NCI-H1436 treated with DMSO at 0.1 percent for 48 hours (cell line): ENCODE data around the gene PNMA3.
"Not testable (repeated sequence)": the region's sequence is repeated elsewhere in the genome, so short reads cannot be mapped to it uniquely, and the experiment has no call there.

Experiments
- DNase-seq: peaks from one replicate; lab custom pipeline; 2025; lab: John Stamatoyannopoulos, UW

PNMA3 gene

GRCh38 chrX:153055871-153056749 lies at the start of gene PNMA3:
PNMA3 (plus strand) TSS chrX:153056470; CDS start chrX:153057056, 586 bp downstream.
- no peak for DNase-seq

- not testable (repeated sequence) for DNase-seq
These were observed 39.1 kb upstream of the PNMA3 start for GRCh38 chrX:153017174-153017573.

GRCh38 chrX:153019166-153019565 lies 37.1 kb upstream of the PNMA3 start:
- no peak for DNase-seq

GRCh38 chrX:153026501-153026900 lies 29.8 kb upstream of the PNMA3 start:
- not testable (repeated sequence) for DNase-seq

- not testable (repeated sequence) for DNase-seq
These were observed 27.8 kb upstream of the PNMA3 start for GRCh38 chrX:153028487-153028886.

GRCh38 chrX:153029162-153029561 lies 27.1 kb upstream of the PNMA3 start:
- no peak for DNase-seq

- no peak for DNase-seq
These were observed 26.4 kb upstream of the PNMA3 start for GRCh38 chrX:153029875-153030274.

- DNase-seq: no peak
These were observed 25.5 kb upstream of the PNMA3 start for GRCh38 chrX:153030801-153031200.

GRCh38 chrX:153032397-153033118 lies 23.7 kb upstream of the PNMA3 start:
- peak; percentile 4 for DNase-seq

- DNase-seq: no peak
These were observed 7.2 kb upstream of the PNMA3 start for GRCh38 chrX:153049093-153049492.

- DNase-seq: no peak
These were observed 3.7 kb upstream of the PNMA3 start for GRCh38 chrX:153052534-153052933.

- DNase-seq: no peak
These were observed 1.0 kb downstream of the PNMA3 start for GRCh38 chrX:153057281-153057680.

GRCh38 chrX:153059191-153060094 lies 3.2 kb downstream of the PNMA3 start:
- DNase-seq: no peak

- DNase-seq: no peak
These were observed 3.8 kb downstream of the PNMA3 start for GRCh38 chrX:153060095-153060445.

- no peak for DNase-seq
These were observed 5.5 kb downstream of the PNMA3 start for GRCh38 chrX:153061732-153062131.

GRCh38 chrX:153063315-153063714 lies 7.0 kb downstream of the PNMA3 start:
- no peak for DNase-seq

GRCh38 chrX:153064061-153064460 lies 7.8 kb downstream of the PNMA3 start:
- no peak for DNase-seq

- no peak for DNase-seq
These were observed 9.1 kb downstream of the PNMA3 start for GRCh38 chrX:153065389-153065788.

GRCh38 chrX:153066402-153066801 lies 10.1 kb downstream of the PNMA3 start:
- not testable (repeated sequence) for DNase-seq

- not testable (repeated sequence) for DNase-seq
These were observed 15.8 kb downstream of the PNMA3 start, which contains the start of gene PNMA6A for GRCh38 chrX:153071909-153072583. PNMA6A (plus strand) TSS chrX:153072454; CDS start chrX:153073063, 609 bp downstream.

GRCh38 chrX:153073331-153073730 lies 17.1 kb downstream of the PNMA3 start:
- DNase-seq: not testable (repeated sequence)
